Thoracic aorta (tissue), 2 donors: Measurements from ENCODE around the gene CNTN4. TPM values are rescaled to one million over a fixed set of nuclear protein-coding genes. Genes with fewer than 3 reads are reported as not detected.

ENCODE experiments used
- ATAC-seq: fragments of 150-250 bp; one replicate; pipeline ENCODE4 v1.8.0; 2017; ENCODE audit warnings: low read depth; ENCODE audit not compliant: insufficient number of reproducible peaks, low FRiP score
- DNase-seq: peaks from one replicate; pipeline ENCODE4 v3.0.0-alpha.2; 2020; ENCODE audit warnings: low spot score
- H3K27ac ChIP-seq, 2 donors: fragments of 200-600 bp; sonication (generic); 1 replicate in 1 of 2; 2 replicates in 1 of 2; pipeline ENCODE4 v1.5.1; 2016; ENCODE audit warnings: mild to moderate bottlenecking in 2 of 2, moderate library complexity in 2 of 2
- H3K27me3 ChIP-seq: fragments of 200-600 bp; sonication (generic); replicated peaks from 2 replicates; pipeline ENCODE4 v1.6.0; 2016; ENCODE audit warnings: mild to moderate bottlenecking; ENCODE audit not compliant: insufficient read depth
- H3K36me3 ChIP-seq: fragments of 200-600 bp; sonication (generic); one replicate; pipeline ENCODE4 v1.5.1; 2016
- H3K4me1 ChIP-seq, 2 donors: fragments of 200-600 bp; sonication (generic); 1 replicate in 1 of 2; 2 replicates in 1 of 2; pipeline versions ENCODE4 v1.5.1 to v1.6.0; 2016; ENCODE audit warnings: low read depth in 2 of 2, mild to moderate bottlenecking in 1 of 2; ENCODE audit not compliant: control insufficient read depth in 1 of 2
- H3K4me3 ChIP-seq: fragments of 200-600 bp; sonication (generic); 2 replicates; pipeline ENCODE4 v1.5.1; 2016; ENCODE audit warnings: mild to moderate bottlenecking
- H3K9me3 ChIP-seq: fragments of 200-600 bp; sonication (generic); 2 replicates; pipeline ENCODE4 v1.5.1; 2016
- total RNA-seq, 2 donors: library from RNA; depleted of rRNA; stranded (reverse); fragments of >200 nt; gene quantifications; one replicate each; pipeline versions ENCODE4 v1.1.0 to v1.2.3, GENCODE V29; 2016
- TF ChIP-seq, protein P1 (sequence below): fragments of 200-600 bp; sonication (generic); IDR thresholded peaks from one replicate; pipeline ENCODE4 v1.5.1; 2019; ENCODE audit warnings: antibody characterized with exemption

The CNTN4 gene
- total RNA-seq, 2 donors from 2014 or later = 103 to 116 TPM

DNA sequence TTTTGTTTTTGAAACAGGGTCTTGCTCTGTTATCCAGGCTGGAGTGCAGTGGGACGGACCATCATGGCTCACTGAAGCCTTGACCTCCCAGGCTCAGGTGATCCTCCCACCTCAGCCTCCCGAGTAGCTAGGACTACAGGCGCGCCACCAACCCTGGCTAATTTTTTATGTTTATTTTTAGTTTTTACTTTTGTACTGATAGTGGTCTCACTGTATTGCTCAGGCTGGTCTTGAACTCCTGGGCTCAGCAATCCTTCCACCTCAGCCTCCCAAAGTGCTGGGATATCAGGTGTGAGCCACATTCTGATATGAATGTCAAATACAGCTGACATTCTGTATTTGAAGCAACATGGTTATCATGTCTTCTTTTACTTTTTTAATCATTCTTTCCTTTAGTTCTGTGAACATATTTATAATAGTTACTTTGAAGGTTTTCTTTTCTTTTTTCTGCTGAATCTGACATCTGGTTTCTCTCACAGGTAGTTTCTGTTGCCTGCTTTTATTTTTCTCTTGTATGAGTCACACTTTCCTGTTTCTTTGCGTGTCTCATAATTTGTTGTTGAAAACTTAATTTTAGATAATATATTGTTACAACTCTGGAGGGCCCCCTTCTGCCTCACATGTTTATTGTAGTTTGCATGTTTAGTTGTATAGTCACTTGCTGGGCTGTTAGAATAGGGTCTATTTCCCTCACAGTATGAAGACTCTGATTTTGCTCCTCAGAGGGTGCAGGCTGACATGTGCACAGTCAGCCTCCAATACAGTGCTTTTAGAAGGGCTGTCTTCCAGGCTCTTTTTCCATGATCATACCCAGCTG lies 8.4 kb upstream of the CNTN4 start:
- H3K27me3 ChIP-seq = no peaks in the 10 kb centered on the region
- ATAC-seq (no peak), DNase-seq (no peak)
- H3K27ac ChIP-seq = no peak overlapping the region
- H3K9me3 ChIP-seq = no peaks in the 10 kb centered on the region
- no peaks in the 10 kb centered on the region for H3K4me1 ChIP-seq
- no peak overlapping the region for H3K4me3 ChIP-seq
- H3K36me3 ChIP-seq = no peaks in the 10 kb centered on the region
- TF ChIP-seq, protein P1, sequence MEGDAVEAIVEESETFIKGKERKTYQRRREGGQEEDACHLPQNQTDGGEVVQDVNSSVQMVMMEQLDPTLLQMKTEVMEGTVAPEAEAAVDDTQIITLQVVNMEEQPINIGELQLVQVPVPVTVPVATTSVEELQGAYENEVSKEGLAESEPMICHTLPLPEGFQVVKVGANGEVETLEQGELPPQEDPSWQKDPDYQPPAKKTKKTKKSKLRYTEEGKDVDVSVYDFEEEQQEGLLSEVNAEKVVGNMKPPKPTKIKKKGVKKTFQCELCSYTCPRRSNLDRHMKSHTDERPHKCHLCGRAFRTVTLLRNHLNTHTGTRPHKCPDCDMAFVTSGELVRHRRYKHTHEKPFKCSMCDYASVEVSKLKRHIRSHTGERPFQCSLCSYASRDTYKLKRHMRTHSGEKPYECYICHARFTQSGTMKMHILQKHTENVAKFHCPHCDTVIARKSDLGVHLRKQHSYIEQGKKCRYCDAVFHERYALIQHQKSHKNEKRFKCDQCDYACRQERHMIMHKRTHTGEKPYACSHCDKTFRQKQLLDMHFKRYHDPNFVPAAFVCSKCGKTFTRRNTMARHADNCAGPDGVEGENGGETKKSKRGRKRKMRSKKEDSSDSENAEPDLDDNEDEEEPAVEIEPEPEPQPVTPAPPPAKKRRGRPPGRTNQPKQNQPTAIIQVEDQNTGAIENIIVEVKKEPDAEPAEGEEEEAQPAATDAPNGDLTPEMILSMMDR = no peak

DNA sequence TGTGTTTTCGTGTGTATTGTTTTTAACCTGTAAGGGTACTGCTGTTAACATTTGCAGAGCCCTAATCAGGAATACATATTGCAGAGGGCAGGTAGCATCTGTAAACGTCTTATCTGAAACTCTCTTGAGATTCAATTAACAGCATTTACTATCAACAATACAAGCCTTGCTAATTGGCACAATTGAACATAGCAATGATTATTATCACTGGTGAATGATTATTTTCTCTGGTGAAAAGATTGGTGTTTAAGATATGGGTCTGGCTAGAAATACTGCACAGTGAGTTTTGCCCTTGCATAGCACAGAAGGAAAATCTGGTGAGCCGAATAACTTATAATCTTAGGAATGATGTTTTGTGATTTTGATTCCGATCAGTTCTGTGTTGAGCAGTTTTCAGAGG lies 5.9 kb upstream of the CNTN4 start:
- Histone ChIP-seq H3K27me3 (no peaks in the 10 kb centered on the region), H3K4me1 (peaks cover 3 to 14% of the 10 kb centered on the region in 2 donors), H3K36me3 (no peaks in the 10 kb centered on the region), H3K9me3 (no peaks in the 10 kb centered on the region), H3K4me3 (no peak overlapping the region), H3K27ac (no peak overlapping the region)
- no peak for DNase-seq
- ATAC-seq = no peak
- TF ChIP-seq, protein P1 = no peak

DNA sequence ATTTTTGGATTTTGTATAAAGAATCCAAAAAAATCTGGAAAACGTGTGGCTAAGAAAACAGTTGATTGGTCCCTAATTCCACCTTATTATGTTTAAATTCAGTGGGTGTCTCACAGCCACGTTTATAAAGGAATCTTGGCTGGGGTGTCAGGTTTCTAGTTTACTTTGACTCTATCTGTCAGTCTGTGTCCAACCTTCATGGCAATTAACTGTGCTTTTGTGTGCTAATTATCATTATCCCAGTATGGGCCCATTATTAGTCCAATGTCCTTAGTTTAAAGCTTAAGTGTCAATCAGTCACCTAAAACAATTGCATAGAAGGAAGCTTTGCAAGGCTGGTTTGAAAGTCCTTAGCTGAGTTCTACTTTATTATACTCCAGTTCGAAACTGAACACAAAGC lies 3.7 kb upstream of the CNTN4 start:
- Histone ChIP-seq H3K4me1 (peaks cover 3 to 19% of the 10 kb centered on the region in 2 donors), H3K9me3 (no peaks in the 10 kb centered on the region), H3K27me3 (no peaks in the 10 kb centered on the region), H3K36me3 (no peaks in the 10 kb centered on the region), H3K27ac (no peak overlapping the region), H3K4me3 (no peak overlapping the region)
- TF ChIP-seq, protein P1 = no peak
- no peak for ATAC-seq
- DNase-seq = no peak

DNA sequence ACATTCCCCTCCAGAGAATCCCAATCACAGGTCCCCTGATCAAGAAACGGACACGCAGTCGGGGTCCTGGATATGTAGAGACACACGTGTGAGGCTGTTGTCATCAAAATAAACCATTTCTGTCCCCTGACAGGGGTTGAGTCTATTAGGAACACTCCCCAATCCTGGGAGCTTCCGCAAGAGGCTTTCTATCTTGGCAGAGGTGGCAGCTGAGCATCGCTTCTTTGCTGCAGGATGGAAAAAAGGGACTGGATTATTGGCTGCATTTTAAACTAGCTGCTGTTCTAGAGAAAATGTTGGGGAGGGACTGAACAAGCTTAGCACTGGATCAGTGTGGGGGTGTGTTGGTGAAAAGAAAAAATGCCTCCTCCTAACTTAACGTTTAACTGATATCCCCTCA lies 2.5 kb upstream of the CNTN4 start:
- H3K4me3 ChIP-seq = peak overlapping the region; percentile 51
- DNase-seq (no peak), ATAC-seq (no peak)
- H3K36me3 ChIP-seq = no peaks in the 10 kb centered on the region
- no peak overlapping the region for H3K27ac ChIP-seq
- H3K4me1 ChIP-seq = peaks cover 3 to 19% of the 10 kb centered on the region in 2 donors
- no peaks in the 10 kb centered on the region for H3K27me3 ChIP-seq
- TF ChIP-seq, protein P1 = no peak
- no peaks in the 10 kb centered on the region for H3K9me3 ChIP-seq

DNA sequence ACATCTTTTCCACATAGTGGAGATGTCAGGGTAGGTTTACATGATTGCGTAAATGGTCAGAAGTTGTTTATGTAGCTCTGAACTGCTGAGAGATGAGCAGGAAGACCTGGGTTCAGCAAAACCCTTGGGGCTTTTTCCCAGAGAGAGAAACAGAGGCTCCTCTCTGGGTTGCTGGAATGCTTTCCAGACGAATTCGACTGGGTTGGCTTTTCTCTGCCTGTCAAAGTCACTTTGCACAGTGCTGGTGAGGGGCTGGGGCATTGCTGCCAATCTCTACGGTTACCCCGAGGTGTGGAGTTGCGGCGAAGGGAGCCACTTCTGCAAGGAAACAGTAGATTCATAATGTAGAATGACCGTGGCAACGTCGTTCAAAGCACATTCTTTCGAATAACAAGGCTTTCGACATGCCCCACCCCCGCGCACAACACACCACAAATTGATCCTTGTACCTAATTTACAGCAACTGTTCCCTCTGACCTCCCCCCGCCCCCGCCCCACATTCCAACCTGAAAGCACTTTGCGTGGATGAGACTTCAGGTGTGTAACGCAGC lies 950 bp upstream of the CNTN4 start:
- Histone ChIP-seq H3K27ac (peak overlapping the region in 1 of 2 donors; percentile 82), H3K27me3 (no peaks in the 10 kb centered on the region), H3K36me3 (no peaks in the 10 kb centered on the region), H3K4me3 (peak overlapping the region; percentile 85), H3K9me3 (no peaks in the 10 kb centered on the region), H3K4me1 (peaks cover 3 to 32% of the 10 kb centered on the region in 2 donors)
- ATAC-seq (no peak), DNase-seq (no peak)
- TF ChIP-seq, protein P1 = no peak
